ENCODE measurements around the gene EFHC1. TPM values are rescaled to one million over a fixed set of nuclear protein-coding genes. Genes with fewer than 3 reads are reported as not detected.

The EFHC1 gene
- total and polyA plus RNA-seq, 7 donors, result 1.8 to 38.5 (median 15.9) TPM

GRCh38 chr6:52572536-52572935, 152.4 kb downstream of the EFHC1 start:
- intact Hi-C loops (cut with DNase I), result loop anchor here (10.0 kb wide), 1 partner anchor 288 kb away; the partner anchor contains the start of gene MCM3
- TF ChIP-seq POLR2AphosphoS5 (IDR thresholded peaks at IDR 0.05) (no peak), POLR2A (IDR thresholded peaks at IDR 0.05) (no peak)
- H3K36me3 ChIP-seq, result no peaks in the 10 kb centered on the region
- H3K9me3 ChIP-seq, result no peaks in the 10 kb centered on the region
- H3K27me3 ChIP-seq, result no peaks in the 10 kb centered on the region
- peak overlapping the region; percentile 94 to 98 (median 97) for H3K27ac ChIP-seq
- no peak for DNase-seq
- 96 to 97% methylated on average over 4 of the region's 4 CpGs for WGBS, 2 donors
- H3K4me1 ChIP-seq, result peaks cover 0 to 88% (median 80%) of the 10 kb centered on the region in 4 donors
- no peak overlapping the region for H3K4me3 ChIP-seq

GRCh38 chr6:52573295-52573694, 153.2 kb downstream of the EFHC1 start:
- TF ChIP-seq EP300 (IDR thresholded peaks at IDR 0.05) (no peak), POLR2AphosphoS5 (IDR thresholded peaks at IDR 0.05) (no peak), POLR2A (IDR thresholded peaks at IDR 0.05) (no peak), CTCF (IDR thresholded peaks at IDR 0.05) (no peak)
- Histone ChIP-seq H3K36me3 (no peaks in the 10 kb centered on the region), H3K4me1 (peaks cover 0 to 87% (median 76%) of the 10 kb centered on the region in 4 donors), H3K27ac (peak overlapping the region; percentile 94 to 98 (median 97)), H3K4me3 (peak overlapping the region in 2 of 4 donors; percentile 0 to 6), H3K9me3 (no peaks in the 10 kb centered on the region), H3K27me3 (no peaks in the 10 kb centered on the region)
- DNase-seq, result no peak
- 66 to 68% methylated on average over 2 of the region's 2 CpGs for WGBS, 2 donors
- intact Hi-C loops (cut with DNase I), result loop anchor here (1.0 to 10.0 kb wide), 2 partner anchors 156 to 288 kb away; partner anchors contain the start of gene MCM3

Other genes with a start within 250 kb of the EFHC1 start
- gene IL17A, start 234.0 kb upstream of the EFHC1 start, total RNA-seq, result not detected
- gene IL17A, start 234.0 kb upstream of the EFHC1 start, polyA plus RNA-seq, result under 1 TPM in 1 of 3 donors, not detected in 2; 0.39 TPM
- gene IL17F, start 175.8 kb upstream of the EFHC1 start, total RNA-seq, result not detected
- gene IL17F, start 175.8 kb upstream of the EFHC1 start, polyA plus RNA-seq, result under 1 TPM in 1 of 3 donors, not detected in 2; 0.12 TPM
- 10 to 100 TPM; 31.0 to 36.8 (median 32.8) TPM for gene MCM3, start 135.6 kb upstream of the EFHC1 start, total RNA-seq
- 10 to 100 TPM; 13.2 to 54.7 (median 16.6) TPM for gene MCM3, start 135.6 kb upstream of the EFHC1 start, polyA plus RNA-seq
- 10 to 100 TPM; 12.2 to 17.4 (median 13.8) TPM for gene PAQR8, start 58.2 kb upstream of the EFHC1 start, total RNA-seq
- gene PAQR8, start 58.2 kb upstream of the EFHC1 start, polyA plus RNA-seq, result 10 to 100 TPM; 15.6 to 49.2 (median 16.4) TPM
- gene TRAM2, start 156.7 kb downstream of the EFHC1 start, total RNA-seq, result 10 to 100 TPM in 3 of 4 donors, 1 to 10 TPM in 1; 9.6 to 15.0 (median 12.4) TPM
- 10 to 100 TPM in 1 of 3 donors, 1 to 10 TPM in 2; 1.8 to 13.3 (median 3.6) TPM for gene TRAM2, start 156.7 kb downstream of the EFHC1 start, polyA plus RNA-seq